HG03469 (cell line): Measurements from ENCODE around the gene PFDN2.

Experiments used
- ATAC-seq: cut with Tn5 transposase; IDR thresholded peaks from one replicate; pipeline ENCODE4 v1.9.1; 2021; ENCODE audit warnings: mild to moderate bottlenecking, moderate library complexity, moderate number of reproducible peaks; ENCODE audit not compliant: unreplicated experiment

PFDN2 gene

DNA sequence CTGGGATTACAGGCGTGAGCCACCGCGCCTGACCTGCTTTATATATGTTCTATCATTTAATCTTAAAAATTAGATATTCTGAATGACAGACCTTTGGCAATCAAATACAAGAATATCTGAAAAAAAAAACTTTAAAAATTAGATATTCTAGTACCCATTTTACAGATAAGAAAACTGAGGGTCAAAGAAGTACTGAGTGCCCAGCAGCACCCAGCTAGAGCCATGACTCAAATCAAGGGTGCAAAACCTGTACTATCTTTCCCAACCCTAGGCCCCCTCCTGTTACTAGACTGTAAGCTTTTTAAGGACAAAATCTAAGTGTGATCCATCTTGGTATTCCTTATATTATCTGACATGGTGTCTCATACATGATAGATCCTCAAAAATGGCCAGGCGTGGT is 56.4 kb downstream of the PFDN2 start:
- ATAC-seq = no peak

DNA sequence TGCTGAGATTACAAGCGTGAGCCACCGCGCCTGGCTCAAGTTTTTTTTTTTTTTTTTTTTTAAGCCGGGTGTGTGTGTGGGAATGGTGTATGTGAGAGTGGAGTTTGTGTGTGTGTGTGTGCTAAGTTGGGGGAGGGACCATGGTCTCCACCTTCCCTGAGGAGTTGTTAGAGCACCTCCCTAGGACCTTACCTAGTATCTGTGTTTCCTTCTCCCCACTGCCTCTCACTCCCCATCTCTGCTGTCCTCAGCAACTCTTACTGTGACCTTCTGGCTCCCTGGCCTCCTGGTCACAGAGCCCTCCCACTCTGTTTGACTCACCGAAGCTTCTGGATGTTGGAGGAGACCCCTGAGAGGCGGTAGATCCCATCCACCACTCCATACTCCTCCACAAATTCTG is 58.5 kb downstream of the PFDN2 start:
- no peak for ATAC-seq

DNA sequence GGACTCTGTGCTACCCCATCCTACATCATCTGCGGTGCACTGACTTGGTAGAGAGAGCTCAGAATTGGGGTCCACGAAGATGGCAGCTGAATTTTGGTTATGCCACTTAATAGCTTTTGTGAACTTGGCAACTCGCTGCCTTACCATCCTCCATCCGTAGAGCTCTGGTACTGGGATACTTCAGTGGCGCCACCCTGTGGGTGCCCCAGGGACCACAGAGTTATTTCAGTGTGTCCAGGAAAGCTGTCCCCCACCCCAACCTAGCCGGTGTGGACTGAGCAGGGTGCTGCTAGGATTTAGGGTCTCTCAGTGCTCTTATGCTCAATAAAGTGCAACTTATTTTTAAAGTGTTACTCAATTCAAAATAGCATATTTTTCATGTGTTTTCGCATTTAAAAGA is 63.0 kb downstream of the PFDN2 start:
- no peak for ATAC-seq

DNA sequence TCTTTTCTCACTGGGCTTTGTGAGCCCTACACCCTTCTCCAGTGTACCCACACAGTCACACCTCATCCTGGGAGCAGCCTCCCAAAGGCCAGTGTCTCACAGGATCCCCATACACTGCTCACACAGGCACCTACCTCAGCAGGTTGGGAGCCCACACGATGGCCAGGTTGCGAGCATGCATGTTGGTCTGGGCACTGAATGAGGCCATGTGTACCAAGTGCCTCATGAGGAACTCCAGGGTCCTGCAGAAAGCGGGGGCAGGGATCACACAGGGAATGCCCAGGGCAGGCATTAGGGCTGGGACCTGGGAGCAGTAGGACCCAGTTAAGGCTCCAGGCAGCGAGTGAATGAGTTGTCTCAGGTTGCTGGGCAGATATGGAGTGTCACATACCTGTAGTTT is 63.6 kb downstream of the PFDN2 start:
- ATAC-seq = no peak

DNA sequence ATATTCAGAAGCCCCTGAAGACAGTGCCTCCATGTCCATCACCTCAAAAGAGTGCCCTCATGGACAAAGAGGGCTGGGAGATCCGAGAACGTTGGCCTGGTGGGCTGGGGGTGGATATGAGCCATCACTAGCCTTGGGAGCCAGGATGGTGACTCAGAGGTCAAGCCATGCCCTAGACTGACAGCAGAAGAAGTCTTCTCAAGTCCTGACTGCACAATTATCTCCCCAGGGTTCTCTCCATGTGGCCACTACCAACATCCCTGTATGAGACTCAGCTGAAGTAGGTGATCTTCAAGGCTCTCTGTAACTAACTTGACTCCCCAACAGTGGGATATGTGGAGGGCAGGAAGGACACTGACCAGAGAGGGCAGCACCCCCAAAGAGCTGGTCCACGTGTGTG is 64.9 kb downstream of the PFDN2 start:
- no peak for ATAC-seq

DNA sequence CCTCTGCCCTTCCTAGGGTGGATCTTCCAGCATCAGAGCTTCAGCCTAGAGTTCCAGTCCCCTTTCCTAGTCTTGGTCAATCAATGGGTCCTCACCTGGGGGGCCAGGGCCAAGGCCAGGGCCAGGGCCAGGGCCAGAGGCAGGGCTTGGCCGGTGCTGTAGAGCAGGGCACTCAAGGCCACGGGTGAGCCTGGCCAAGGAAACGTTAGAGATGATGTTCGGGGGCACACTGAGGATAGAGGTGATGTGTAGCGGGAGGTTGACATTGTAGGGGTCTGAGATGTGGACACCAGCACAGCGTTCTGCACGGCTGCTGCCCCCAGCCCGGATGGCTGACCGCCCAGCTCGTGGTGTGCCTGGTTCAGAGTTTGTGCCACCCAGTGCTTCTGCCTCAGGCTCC is 66.6 kb downstream of the PFDN2 start:
- ATAC-seq = no peak
